Colonic mucosa (tissue), 4 donors: ENCODE results near the gene KISS1R. TPM values are rescaled to one million over a fixed set of nuclear protein-coding genes. Genes with fewer than 3 reads are reported as not detected.

Experiments
- DNase-seq: peaks from one replicate; pipeline ENCODE4 v3.0.0-alpha.2; 2020
- H3K27ac ChIP-seq: fragments of 200-600 bp; one replicate; pipeline ENCODE4 v1.8.0; 2021
- H3K27me3 ChIP-seq: fragments of 200-600 bp; one replicate; pipeline ENCODE4 v1.8.0; 2021
- H3K36me3 ChIP-seq: fragments of 200-600 bp; one replicate; pipeline ENCODE4 v1.8.0; 2021
- H3K4me1 ChIP-seq: fragments of 200-600 bp; one replicate; pipeline ENCODE4 v1.8.0; 2021; ENCODE audit warnings: mild to moderate bottlenecking
- H3K4me3 ChIP-seq: fragments of 200-600 bp; one replicate; pipeline ENCODE4 v1.8.0; 2021
- H3K9ac ChIP-seq, 2 donors: one replicate each; pipeline ENCODE4 v1.7.0; 2013; ENCODE audit warnings: control low read depth in 2 of 2, low read depth in 2 of 2, low read length in 2 of 2
- H3K9me3 ChIP-seq: fragments of 200-600 bp; one replicate; pipeline ENCODE4 v1.8.0; 2021
- intact Hi-C: fragments of 100-400 bp; cut with DNase I; formaldehyde crosslinking; loops from one replicate; pipeline ENCODE4 v1.14.1; 2022
- total RNA-seq, 2 donors: library from RNA; stranded (reverse); fragmentation: NEBNext Ultra II Directional in 1 of 2; extraction: Animal tissue kit (Norgen Biotek cat#: 25700) in 1 of 2; gene quantifications; one replicate each; pipeline ENCODE4 v1.2.1, GENCODE V29; 2021
- TF ChIP-seq, protein P1 (sequence below): fragments of 200-600 bp; IDR thresholded peaks from one replicate; pipeline ENCODE4 v1.8.0; 2022; ENCODE audit warnings: antibody characterized with exemption, mild to moderate bottlenecking
- donor health status: healthy.
- donor health status: DM: no; HTN: no; CAD: no.
- donor health status: DM: no; HTN: no; CAD: no.

The KISS1R gene
- total RNA-seq, 2 donors from 2014 or later: 0.21 TPM; not detected in 1

DNA sequence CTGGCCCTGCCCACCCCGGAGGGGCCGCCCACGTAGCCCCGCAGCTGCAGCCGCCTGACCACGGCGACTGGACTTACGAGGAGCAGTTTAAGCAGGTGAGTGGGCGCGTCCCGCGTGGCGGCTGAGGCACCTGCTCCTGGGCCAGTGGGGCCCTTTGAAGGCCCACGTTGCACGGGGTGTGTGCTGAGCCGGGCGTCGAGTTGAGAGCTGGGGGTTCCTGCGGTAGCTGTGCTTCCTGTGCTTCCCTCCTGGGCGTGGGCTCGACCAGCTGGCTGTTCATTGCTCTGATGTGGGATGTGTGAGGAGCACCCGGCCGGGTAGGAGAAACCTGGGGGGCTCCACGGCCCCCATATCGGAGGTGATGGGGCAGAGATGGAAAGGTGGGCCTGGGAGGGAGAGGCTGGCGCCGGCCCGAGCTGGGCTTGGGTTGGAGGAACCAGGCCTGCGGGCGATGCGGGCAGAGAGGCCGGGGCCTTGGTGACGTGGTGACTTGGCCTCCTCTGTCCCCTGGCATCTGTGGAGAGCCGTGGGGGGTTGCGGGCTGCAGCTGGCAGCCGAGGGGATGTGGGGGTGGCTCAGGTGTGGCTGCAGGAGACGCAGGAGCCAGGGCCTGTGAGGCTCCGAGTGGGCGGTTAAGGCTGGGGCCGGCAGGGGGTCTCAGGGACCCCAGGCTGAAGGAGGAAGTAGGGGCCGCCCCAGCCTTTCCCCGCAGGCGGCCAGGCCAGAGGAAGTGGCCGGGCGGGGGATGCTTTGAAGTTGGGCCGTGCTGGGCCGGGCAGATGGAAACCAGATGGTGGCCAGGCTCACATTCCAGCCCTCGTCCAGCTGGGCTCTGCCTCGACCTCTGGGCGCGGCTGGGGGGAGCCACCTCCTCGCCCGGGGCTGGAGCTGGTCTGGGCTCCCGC lies 15.8 kb downstream of the KISS1R start:
- no peaks in the 10 kb centered on the region for H3K36me3 ChIP-seq
- intact Hi-C loops: no loop called here
- TF ChIP-seq, protein P1, sequence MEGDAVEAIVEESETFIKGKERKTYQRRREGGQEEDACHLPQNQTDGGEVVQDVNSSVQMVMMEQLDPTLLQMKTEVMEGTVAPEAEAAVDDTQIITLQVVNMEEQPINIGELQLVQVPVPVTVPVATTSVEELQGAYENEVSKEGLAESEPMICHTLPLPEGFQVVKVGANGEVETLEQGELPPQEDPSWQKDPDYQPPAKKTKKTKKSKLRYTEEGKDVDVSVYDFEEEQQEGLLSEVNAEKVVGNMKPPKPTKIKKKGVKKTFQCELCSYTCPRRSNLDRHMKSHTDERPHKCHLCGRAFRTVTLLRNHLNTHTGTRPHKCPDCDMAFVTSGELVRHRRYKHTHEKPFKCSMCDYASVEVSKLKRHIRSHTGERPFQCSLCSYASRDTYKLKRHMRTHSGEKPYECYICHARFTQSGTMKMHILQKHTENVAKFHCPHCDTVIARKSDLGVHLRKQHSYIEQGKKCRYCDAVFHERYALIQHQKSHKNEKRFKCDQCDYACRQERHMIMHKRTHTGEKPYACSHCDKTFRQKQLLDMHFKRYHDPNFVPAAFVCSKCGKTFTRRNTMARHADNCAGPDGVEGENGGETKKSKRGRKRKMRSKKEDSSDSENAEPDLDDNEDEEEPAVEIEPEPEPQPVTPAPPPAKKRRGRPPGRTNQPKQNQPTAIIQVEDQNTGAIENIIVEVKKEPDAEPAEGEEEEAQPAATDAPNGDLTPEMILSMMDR: no peak
- peaks cover 31% of the 10 kb centered on the region for H3K4me1 ChIP-seq
- no peaks in the 10 kb centered on the region for H3K27me3 ChIP-seq
- no peak overlapping the region for H3K4me3 ChIP-seq
- H3K27ac ChIP-seq: peak overlapping the region; percentile 47
- no peaks in the 10 kb centered on the region for H3K9me3 ChIP-seq
- H3K9ac ChIP-seq: peak overlapping the region; percentile 12 to 43
- peak; percentile 61 for DNase-seq

DNA sequence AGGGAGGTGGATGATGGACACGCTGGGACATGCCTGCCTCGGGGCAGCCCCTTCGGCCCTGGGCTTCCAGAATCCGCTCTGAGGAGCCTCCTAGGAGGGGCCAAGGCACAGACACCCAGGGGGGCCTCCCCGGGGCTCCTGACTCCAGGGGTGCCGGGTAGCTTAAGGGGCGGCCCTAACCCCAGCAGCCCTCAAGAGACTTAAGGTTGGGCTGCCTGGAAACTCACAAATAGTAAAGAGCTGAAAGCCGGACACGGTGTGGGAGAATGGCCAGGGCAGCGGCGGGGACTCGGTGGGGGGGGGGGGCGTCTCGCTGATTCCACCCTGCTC lies 16.4 kb downstream of the KISS1R start:
- TF ChIP-seq, protein P1: no peak
- Histone ChIP-seq H3K27ac (peak overlapping the region; percentile 47), H3K36me3 (no peaks in the 10 kb centered on the region), H3K27me3 (no peaks in the 10 kb centered on the region), H3K9ac (no peak overlapping the region), H3K4me3 (no peak overlapping the region), H3K9me3 (no peaks in the 10 kb centered on the region), H3K4me1 (peaks cover 31% of the 10 kb centered on the region)
- DNase-seq: no peak
- intact Hi-C loops: no loop called here

DNA sequence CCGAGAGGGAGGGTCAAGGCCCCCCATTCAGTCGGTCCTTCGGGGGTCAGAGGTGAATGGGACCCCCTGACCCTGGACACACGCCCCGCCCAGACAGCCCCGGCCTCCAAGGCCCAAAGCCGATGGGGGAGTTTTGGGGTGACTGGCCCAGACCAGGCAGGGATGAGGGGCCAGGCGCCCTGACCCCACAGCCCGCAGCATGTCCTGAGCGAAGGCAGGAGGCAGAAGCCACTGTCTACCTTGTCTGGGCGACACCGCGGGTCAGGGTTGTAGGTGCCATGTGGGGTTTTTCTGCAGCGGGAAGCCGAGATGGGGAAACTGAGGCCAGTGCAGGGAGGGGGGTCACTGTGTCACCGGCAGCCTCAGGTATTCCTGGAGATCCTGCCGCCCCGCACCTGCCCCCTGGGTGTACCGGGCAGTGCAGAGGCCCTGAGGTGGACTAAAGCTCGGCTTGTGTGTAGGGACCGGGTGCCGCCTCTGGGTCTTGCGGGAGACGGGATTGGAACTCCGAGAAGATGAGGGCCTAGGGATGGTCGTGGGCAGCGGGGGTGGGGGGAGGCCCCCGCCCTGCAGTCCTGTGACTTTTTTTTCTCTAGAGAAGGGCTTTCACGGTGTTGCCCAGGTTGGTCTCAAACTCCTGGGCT lies 17.2 kb downstream of the KISS1R start:
- intact Hi-C loops: no loop called here
- Histone ChIP-seq H3K4me3 (no peak overlapping the region), H3K27ac (peak overlapping the region; percentile 41), H3K9me3 (no peaks in the 10 kb centered on the region), H3K27me3 (no peaks in the 10 kb centered on the region), H3K9ac (peak overlapping the region; percentile 38 to 43), H3K4me1 (peaks cover 31% of the 10 kb centered on the region), H3K36me3 (no peaks in the 10 kb centered on the region)
- TF ChIP-seq, protein P1: no peak
- no peak for DNase-seq

DNA sequence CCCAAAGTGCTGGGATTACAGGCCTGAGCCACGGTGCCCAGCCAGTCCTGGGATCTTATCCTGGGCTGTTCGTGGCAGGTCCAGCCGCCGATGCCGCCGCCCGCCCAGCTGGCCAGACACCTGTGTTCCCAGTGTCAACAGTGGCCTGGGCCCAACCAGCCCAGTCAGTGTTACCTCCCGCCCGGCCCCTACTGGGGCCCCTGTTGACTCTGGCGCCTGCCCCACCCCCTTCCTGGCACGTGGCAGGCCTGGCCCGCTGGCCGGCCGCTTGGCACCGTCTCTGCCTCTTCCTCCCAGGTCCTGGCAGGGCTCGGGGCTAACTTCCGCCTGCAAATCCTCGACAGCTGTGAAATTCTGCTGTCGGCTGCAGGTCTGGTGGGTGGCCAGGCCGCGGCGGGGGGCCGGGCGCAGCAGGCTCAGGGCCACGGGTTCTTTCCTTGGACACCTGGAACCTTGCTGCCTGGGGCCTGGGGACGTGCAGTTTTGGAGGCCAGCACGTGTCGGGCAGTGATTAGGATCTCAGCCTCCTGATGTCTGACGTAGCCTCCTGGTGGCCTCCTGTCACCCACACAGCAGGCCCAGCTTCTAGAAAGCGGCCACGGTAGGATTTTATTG lies 17.8 kb downstream of the KISS1R start:
- Histone ChIP-seq H3K27me3 (no peaks in the 10 kb centered on the region), H3K4me1 (peaks cover 31% of the 10 kb centered on the region), H3K9ac (peak overlapping the region in 1 of 2 donors; percentile 38), H3K27ac (peak overlapping the region; percentile 41), H3K36me3 (no peaks in the 10 kb centered on the region), H3K4me3 (no peak overlapping the region), H3K9me3 (no peaks in the 10 kb centered on the region)
- intact Hi-C loops: no loop called here
- DNase-seq: peak; percentile 88
- TF ChIP-seq, protein P1: no peak

DNA sequence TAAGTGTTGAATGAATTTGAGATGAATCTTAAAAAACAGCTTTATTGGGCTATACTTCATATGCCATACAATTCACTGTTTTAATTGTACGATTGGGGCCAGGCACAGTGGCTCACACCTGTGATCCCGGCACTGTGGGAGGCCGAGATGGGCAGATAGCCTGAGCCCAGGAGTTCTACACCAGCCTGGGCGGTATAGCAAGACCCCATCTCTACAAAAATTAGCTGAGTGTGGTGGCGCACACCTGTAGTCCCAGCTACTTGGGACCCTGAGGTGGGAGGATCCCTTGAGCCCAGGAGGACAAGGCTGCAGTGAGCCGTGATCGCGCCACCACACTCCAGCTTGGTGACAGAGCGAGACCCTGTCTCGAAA lies 19.0 kb downstream of the KISS1R start:
- H3K4me1 ChIP-seq: peaks cover 34% of the 10 kb centered on the region

More for the DNA sequence above, 19.0 kb downstream of the KISS1R start:
- Histone ChIP-seq H3K9ac (no peak overlapping the region), H3K4me3 (no peak overlapping the region), H3K27ac (no peak overlapping the region), H3K36me3 (no peaks in the 10 kb centered on the region), H3K27me3 (no peaks in the 10 kb centered on the region), H3K9me3 (no peaks in the 10 kb centered on the region)
- TF ChIP-seq, protein P1: no peak
- intact Hi-C loops: no loop called here
- DNase-seq: no peak
